NCI-H146 treated with DMSO at 0.1 percent for 48 hours (cell line): ENCODE measurements around the gene ANO10.

ENCODE experiments used
- DNase-seq: peaks from one replicate; lab custom pipeline; 2025; ENCODE audit not compliant: unreplicated experiment; lab: John Stamatoyannopoulos, UW

ANO10 gene

GRCh38 chr3:43323541-43323940 lies 298.3 kb downstream of the ANO10 start:
- no peak for DNase-seq

- no peak for DNase-seq
Measured at GRCh38 chr3:43320288-43320687, 301.5 kb downstream of the ANO10 start.

- DNase-seq = no peak
Measured at GRCh38 chr3:43319794-43320193, 302.0 kb downstream of the ANO10 start.

GRCh38 chr3:43319376-43319775 lies 302.4 kb downstream of the ANO10 start:
- no peak for DNase-seq

GRCh38 chr3:43317461-43318316 lies 304.1 kb downstream of the ANO10 start:
- DNase-seq = no peak

GRCh38 chr3:43316783-43317460 lies 304.9 kb downstream of the ANO10 start:
- DNase-seq = no peak
